Right renal pelvis (tissue), 4 donors: ENCODE data around the gene PNKP. TPM values are rescaled to one million over a fixed set of nuclear protein-coding genes. Genes with fewer than 3 reads are reported as not detected.

Experiments used
- DNase-seq, 4 donors: peaks; one replicate each; pipeline ENCODE4 v3.0.0-alpha.2; 2013; ENCODE audit warnings: low read depth in 4 of 4, low spot score in 3 of 4, missing footprints in 1 of 4
- polyA plus RNA-seq, 4 donors: library from polyadenylated mRNA; unstranded; fragments of 120-200 nt; gene quantifications; one replicate each; pipeline ENCODE4 v1.2.1, GENCODE V29; 2013; ENCODE audit not compliant: insufficient read length in 4 of 4

PNKP gene
- polyA plus RNA-seq, 4 donors = 42.7 to 57.9 (median 46.3) TPM

DNA sequence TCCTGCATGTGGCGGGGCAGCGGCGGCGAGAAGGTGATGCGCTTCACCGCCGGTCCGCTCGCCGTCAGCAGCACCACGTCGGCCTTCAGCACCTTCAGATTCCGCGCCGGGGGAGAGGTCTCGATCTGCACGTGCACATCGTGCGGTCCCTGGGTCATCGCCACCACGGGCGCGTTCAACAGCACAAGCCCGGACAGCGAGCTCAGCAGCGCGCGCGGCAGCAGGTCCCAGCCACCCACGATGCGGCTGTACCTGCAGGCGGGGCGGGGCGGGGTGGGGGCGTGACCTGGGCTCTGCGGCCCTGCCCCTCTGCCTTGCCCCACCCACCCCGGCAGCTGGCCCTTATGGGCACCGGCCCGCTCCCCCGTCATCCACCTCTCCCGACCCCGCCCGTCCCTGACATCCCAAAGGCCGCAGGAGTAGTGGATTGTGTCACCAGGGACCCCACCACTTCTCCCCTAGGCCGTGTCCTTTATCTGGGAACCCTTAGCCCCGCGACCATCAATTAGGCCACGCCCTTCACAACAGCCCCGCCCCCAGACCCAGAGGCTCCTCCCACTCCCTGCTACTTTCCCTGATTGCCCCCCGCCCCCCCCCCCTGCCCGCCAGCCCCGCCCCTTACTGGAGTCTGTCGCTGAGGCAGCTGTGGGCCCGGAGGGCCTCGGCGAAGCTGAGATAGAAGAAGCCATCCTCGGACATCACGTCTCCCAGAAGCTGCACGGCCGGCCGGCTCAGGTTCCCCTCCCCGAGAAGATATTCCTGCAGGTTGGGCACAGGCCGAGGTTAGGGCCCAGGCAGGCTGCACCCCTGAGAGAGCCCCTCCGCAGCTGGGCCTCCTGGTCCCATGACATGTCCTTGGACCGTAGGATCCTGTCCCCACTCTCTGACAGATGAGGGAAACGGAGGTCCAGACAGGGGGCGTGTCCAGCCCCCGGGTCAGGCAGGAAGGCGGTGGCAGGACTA, 23.3 kb upstream of the PNKP start:
- DNase-seq = no peak

GRCh38 chr19:49889687-49890348, 22.4 kb upstream of the PNKP start:
- peak in 2 of 4 donors; percentile 51 to 76 for DNase-seq

DNA sequence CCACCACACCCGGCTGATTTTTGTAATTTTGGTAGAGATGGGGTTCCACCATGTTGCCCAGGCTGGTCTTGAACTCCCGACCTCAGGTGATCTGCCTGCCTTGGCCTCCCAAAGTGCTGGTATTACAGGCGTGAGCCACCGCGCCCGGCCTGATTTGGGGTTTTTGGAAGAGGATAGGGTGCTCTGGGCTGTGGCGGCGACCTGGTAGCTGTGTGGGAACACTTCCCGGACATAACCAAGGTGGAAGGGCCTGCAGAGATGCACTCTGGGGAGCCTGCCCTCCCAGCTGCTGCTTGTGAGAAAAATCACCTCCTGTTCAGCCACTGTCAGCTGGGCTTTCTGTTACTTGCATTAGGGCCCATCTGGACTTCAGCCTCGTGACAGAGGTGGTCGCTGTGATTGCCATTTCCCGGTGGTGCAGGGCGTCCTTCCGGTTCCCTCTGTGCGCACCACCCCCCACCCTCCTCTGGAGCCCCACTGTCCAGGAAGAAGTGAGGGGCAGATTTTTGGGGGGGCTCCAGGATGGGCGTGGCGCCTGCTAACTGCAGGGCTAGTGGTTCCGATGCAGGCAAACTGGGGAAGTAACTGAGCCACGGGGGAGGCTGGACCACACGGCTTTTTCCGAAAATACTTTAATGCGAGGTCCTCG, 21.8 kb upstream of the PNKP start:
- DNase-seq = no peak

DNA sequence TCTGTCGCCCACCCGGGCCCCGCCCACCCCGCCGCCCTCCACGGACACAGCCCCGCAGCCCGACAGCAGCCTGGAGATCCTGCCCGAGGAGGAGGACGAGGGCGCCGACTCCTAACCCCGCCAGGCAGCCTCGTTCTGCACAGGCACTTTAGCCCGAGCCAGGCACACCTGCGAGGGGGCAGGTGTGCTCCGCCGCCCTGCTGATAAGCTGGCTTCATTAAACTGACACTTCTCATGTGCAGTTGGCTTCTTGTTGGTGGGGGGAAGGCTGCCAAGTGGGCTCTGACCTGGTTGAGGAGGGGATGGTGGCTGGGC, 21.1 kb upstream of the PNKP start:
- no peak for DNase-seq

DNA sequence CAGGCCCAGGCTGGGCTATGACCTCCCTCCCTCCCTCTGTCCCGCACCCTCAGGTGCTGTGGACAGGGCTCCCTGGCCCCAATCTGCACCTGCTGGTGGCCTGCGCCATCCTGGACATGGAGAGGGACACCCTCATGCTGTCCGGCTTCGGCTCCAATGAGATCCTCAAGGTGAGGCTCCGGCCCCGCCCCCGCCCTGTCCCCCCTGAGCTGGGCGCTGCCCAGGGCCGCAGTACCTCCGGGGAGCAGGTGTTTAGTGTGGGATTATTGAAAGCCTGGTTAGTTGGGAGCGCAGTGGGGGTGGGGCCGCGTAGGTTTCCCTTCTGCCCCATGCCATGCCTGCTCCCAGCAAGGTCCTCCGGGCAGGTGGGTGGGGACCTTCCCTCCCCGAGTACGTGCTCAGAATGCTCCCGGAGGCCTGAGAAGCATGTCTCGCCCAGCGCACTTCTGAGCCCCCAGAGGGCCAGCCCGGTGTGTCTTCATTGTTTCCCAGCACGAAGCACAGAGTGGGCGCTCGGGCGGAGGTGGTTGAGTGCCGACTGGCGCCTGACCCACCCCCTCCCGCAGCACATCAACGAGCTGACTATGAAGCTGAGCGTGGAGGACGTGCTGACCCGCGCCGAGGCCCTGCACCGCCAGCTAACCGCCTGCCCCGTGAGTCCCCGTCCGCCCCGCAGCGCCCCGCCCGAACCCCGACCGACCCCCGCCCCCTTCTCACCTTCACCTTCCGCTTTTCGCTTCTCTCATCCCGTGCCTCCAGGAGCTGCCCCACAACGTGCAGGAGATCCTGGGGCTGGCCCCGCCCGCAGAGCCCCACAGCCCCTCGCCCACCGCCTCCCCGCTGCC, 20.5 kb upstream of the PNKP start:
- no peak for DNase-seq

GRCh38 chr19:49887037-49887664, 19.8 kb upstream of the PNKP start:
- DNase-seq = no peak

DNA sequence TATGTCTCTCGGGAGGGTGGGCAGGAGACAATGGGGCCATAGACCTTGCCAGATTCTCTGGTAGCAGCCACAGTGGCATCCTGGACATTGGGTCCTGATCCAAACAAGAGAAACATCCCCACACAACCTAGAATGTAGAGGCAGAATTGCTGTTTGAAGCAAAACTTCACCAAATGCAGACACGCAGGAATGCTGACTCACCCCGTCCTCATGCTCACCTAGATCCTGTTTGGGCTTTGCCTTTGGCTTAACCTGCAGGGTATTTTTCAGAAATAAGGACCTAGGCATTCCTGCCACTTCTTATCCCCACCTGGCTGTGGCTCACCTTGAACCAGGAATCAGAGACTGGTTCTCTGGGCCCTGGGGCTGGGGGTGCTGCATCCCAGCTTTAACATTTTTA, 17.4 kb upstream of the PNKP start:
- no peak for DNase-seq

GRCh38 chr19:49884109-49884508, 16.7 kb upstream of the PNKP start:
- DNase-seq = no peak

- DNase-seq = no peak
Measured at GRCh38 chr19:49883094-49883493, 15.7 kb upstream of the PNKP start.

DNA sequence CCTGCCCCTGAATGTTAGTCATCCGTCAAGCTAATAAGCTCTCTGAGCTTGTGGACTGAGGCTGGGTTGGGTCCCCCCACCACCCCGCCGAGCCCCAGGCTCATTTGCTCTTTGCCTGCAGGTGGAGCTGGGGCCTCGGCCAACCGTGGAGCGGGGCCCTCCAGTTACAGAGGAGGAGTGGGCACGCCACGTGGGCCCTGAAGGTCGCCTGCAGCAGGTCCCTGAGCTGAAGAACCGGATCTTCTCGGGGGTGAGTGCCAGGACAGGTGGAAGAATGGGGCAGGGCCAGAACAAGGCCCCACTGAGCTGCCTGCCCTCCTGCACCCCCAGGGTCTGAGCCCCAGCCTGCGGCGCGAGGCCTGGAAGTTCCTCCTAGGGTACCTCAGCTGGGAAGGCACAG, 15.3 kb upstream of the PNKP start:
- DNase-seq = no peak

DNA sequence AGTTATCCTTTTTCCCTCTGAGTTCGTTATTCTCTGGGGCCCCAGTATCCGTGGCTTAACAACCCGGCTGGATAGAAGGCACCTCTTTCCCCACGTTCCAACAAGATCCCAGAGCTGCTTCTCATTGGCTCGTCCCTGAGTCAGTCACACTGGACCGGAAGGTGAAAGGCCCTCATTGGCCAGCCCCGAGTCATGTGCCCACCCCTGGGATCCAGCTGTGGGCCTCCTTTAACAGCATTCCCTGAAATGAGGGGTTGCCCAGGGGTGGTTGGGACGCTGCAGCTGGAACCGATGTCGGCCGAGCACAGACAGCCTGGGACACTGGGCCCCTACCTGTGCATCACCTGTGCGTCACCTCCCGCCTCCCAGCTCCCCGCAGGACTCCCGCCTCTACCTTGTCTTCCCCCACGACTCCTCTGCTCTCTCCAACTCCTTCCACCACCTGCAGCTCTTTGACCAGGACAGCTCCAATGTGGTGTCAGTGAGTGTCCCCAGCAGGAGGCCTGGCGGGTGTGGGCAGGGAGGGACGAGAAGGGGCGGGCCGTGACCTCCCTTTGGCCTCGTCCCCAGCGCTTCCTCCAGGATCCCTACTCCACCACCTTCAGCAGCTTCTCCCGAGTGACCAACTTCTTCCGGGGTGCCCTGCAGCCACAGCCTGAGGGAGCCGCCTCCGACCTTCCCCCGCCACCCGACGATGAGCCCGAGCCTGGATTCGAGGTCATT, 14.5 kb upstream of the PNKP start:
- no peak for DNase-seq

DNA sequence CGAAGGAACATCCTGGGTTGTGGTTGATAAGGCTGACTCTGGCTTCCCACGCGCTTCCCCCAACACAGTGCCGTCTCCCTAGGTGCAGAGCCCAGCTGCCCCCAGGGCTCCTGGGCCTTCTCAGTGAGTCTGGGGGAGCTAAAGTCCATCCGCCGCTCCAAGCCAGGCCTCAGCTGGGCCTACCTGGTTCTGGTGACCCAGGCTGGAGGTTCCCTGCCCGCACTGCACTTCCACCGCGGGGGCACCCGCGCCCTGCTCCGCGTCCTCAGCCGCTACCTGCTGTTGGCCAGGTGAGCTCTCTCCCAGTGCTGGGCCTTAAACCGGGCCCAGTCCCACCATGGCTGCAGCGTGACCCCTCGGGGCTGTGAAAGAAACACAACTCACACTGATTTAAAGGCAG, 13.8 kb upstream of the PNKP start:
- no peak for DNase-seq

- DNase-seq = no peak
Measured at GRCh38 chr19:49880162-49880869, 12.9 kb upstream of the PNKP start.

DNA sequence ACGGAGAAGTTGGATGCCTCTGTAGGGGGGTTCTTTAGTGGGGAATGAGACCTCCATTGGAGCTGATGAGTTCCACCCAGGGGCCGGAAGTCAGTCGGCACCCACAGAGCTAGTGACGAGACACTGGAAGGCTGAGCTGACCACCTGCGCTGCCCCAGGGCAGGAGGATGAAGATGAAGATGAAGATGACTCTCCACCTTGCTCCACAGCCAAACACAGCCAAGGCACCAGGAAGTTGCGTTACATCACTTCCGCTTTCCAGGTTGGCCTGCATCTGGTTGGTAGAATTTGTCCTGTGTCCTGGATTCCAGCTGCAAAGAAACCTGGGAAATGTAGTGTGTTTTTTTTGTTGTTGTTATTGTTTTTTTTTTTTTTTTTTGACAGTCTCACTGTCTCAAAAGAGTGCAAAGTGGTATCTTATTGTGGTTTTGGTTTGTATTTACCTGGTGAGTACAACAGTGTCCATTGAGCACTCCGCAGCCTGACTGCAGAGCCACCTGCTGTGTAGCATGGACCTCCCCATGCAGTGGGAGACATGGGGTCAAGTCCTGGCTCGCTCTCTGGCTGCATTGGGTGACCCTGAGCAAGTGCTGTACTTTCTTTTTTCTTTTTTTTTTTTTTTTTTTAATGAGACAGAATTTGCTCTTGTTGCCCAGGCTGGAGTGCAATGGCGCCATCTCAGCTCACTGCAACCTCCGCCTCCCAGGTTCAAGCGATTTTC, 12.0 kb upstream of the PNKP start:
- no peak for DNase-seq

DNA sequence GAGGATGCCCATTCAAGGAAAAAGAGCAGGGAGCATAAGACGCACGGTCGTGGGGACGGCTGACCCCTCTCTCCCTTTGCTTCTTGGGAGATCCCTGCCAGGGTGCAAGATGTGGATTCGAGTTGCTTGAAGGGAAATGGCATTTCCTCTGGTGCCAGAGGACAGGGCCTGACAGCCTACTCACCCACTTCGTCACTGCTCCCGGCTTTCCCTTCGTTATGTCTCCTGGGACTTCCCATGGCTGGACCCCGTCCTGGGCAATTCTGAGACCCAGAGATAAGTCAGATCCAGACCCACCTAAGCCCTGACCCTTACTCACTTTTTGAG, 11.3 kb upstream of the PNKP start:
- no peak for DNase-seq

- DNase-seq = peak; percentile 94 to 95 (median 94)
Measured at GRCh38 chr19:49877879-49878743, 10.7 kb upstream of the PNKP start.
